ENCODE measurements around the gene PLEKHG4. TPM values are rescaled to one million over a fixed set of nuclear protein-coding genes. Genes with fewer than 3 reads are reported as not detected.

Gene PLEKHG4
- polyA plus RNA-seq, 1 donor, result 9.2 TPM

DNA sequence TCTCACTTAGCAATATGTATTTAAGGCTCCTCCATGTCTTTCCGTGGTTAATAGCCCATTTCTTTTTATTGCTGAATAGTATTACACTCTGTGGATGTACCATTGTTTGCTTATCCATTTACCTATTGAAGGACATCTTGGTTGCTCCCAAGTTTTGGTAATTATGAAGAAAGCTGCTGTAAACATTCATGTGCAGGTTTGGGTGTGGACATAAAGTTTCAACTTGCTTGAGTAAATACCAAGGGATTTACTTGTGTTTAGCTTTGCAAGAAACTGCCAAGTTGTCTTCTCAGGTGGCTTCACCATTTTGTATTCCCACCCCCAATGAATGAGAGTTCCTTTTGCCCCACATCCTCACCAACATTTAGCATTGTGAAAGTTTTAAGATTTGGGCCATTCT is 56.8 kb downstream of the PLEKHG4 start:
- H3K9me3 ChIP-seq (ENCODE audit: control insufficient read depth, low read depth, low read length), result peaks cover 3% of the 10 kb centered on the region
- no peaks in the 10 kb centered on the region for H3K36me3 ChIP-seq (ENCODE audit: control insufficient read depth, insufficient read depth, low read length)
- H3K4me3 ChIP-seq (ENCODE audit: low read length), result no peak overlapping the region
- no peak for DNase-seq
- no peaks in the 10 kb centered on the region for H3K27me3 ChIP-seq (ENCODE audit: control insufficient read depth, insufficient read depth, low read length)
- no peak overlapping the region for H3K27ac ChIP-seq (ENCODE audit: low read length)
- peaks cover under 1% of the 10 kb centered on the region for H3K4me1 ChIP-seq (ENCODE audit: control insufficient read depth, insufficient read depth, low read length)
- WGBS (ENCODE audit: insufficient coverage, low lambda C conversion rate), result no CpG with 5 or more reads among the region's 1 CpG

DNA sequence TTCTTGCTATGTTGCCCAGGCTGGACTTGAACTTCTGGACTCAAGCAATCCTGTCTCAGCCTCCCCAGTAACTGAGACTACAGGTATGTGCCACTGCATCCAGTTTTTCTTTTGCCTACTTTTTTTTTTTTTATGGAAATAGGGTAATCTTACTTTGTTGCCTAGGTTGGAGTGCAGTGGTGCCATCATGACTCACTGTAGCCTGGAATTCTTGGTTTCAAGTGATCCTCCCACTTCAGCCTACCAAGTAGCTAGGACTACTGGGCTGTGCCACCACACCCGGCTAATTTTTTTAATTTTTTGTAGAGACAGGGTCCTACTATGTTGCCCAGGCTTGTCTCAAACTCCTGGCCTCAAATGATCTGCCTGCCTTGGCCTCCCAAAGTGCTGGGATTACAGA is 57.3 kb downstream of the PLEKHG4 start:
- Histone ChIP-seq H3K9me3 (ENCODE audit: control insufficient read depth, low read depth, low read length) (peaks cover 3% of the 10 kb centered on the region), H3K4me1 (ENCODE audit: control insufficient read depth, insufficient read depth, low read length) (no peaks in the 10 kb centered on the region), H3K27ac (ENCODE audit: low read length) (no peak overlapping the region), H3K27me3 (ENCODE audit: control insufficient read depth, insufficient read depth, low read length) (no peaks in the 10 kb centered on the region), H3K36me3 (ENCODE audit: control insufficient read depth, insufficient read depth, low read length) (no peaks in the 10 kb centered on the region), H3K4me3 (ENCODE audit: low read length) (no peak overlapping the region)
- no CpG with 5 or more reads among the region's 1 CpG for WGBS (ENCODE audit: insufficient coverage, low lambda C conversion rate)
- no peak for DNase-seq

Other genes with a start within 250 kb of the PLEKHG4 start
- gene PHAF1, start 169.6 kb upstream of the PLEKHG4 start, polyA plus RNA-seq, result 14.3 TPM
- gene B3GNT9, start 128.5 kb upstream of the PLEKHG4 start, polyA plus RNA-seq, result 5.5 TPM
- 13.2 TPM for gene TRADD, start 119.6 kb upstream of the PLEKHG4 start, polyA plus RNA-seq
- gene FBXL8, start 119.6 kb upstream of the PLEKHG4 start, polyA plus RNA-seq, result 5.0 TPM
- 8.2 TPM for gene HSF4, start 114.8 kb upstream of the PLEKHG4 start, polyA plus RNA-seq
- 5.8 TPM for gene NOL3, start 109.0 kb upstream of the PLEKHG4 start, polyA plus RNA-seq
- 29.2 TPM for gene MATCAP1, start 95.6 kb upstream of the PLEKHG4 start, polyA plus RNA-seq
- 2.1 TPM for gene EXOC3L1, start 89.4 kb upstream of the PLEKHG4 start, polyA plus RNA-seq
- gene E2F4, start 87.4 kb upstream of the PLEKHG4 start, polyA plus RNA-seq, result 67.6 TPM
- gene ELMO3, start 80.4 kb upstream of the PLEKHG4 start, polyA plus RNA-seq, result 34.0 TPM
- gene TMEM208, start 52.4 kb upstream of the PLEKHG4 start, polyA plus RNA-seq, result 52.8 TPM
- gene FHOD1, start 32.1 kb upstream of the PLEKHG4 start, polyA plus RNA-seq, result 13.8 TPM
- 0.96 TPM for gene SLC9A5, start 30.6 kb upstream of the PLEKHG4 start, polyA plus RNA-seq
- 0.40 TPM for gene KCTD19, start 47.2 kb downstream of the PLEKHG4 start, polyA plus RNA-seq
- 2.5 TPM for gene LRRC36, start 47.3 kb downstream of the PLEKHG4 start, polyA plus RNA-seq
- 57.2 TPM for gene TPPP3, start 114.0 kb downstream of the PLEKHG4 start, polyA plus RNA-seq
- gene ZDHHC1, start 136.9 kb downstream of the PLEKHG4 start, polyA plus RNA-seq, result 6.9 TPM
- gene HSD11B2, start 151.6 kb downstream of the PLEKHG4 start, polyA plus RNA-seq, result 5.8 TPM
- gene ATP6V0D1, start 201.6 kb downstream of the PLEKHG4 start, polyA plus RNA-seq, result 93.1 TPM
- gene AGRP, start 204.0 kb downstream of the PLEKHG4 start, polyA plus RNA-seq, result 0.13 TPM
- gene RIPOR1, start 249.3 kb downstream of the PLEKHG4 start, polyA plus RNA-seq, result 18.9 TPM

All from large intestine (tissue), 3 donors.